SK-N-SH (cell line): ENCODE data around the gene CARD19.
"Not testable (repeated sequence)": the region's sequence is repeated elsewhere in the genome, so short reads cannot be mapped to it uniquely, and the experiment has no call there.

Source experiments
- ELF1 ChIP-seq: IDR thresholded peaks from 2 replicates; pipeline ENCODE4 v1.4.0; 2012
- EZH2phosphoT487 ChIP-seq: fragments of 200-600 bp; sonication (generic); IDR thresholded peaks from 2 replicates; pipeline ENCODE4 v1.6.1; 2017; ENCODE audit warnings: low read depth, mixed run types, mild to moderate bottlenecking, antibody characterized with exemption, moderate library complexity, borderline replicate concordance
- JUND ChIP-seq: IDR thresholded peaks from 2 replicates; pipeline ENCODE4 v1.4.0; 2012
- MXI1 ChIP-seq: IDR thresholded peaks from 2 replicates; pipeline ENCODE4 v1.6.1; 2012; ENCODE audit warnings: mild to moderate bottlenecking, low read depth, low read length, improper control_type of control experiment
- NRF1 ChIP-seq: IDR thresholded peaks from 2 replicates; pipeline ENCODE4 v1.6.1; 2012; ENCODE audit warnings: low read depth, mild to moderate bottlenecking, low read length
- POLR2AphosphoS5 ChIP-seq: IDR thresholded peaks from 2 replicates; pipeline ENCODE4 v1.6.1; 2012; ENCODE audit warnings: low read depth, low read length
- SIN3A ChIP-seq: IDR thresholded peaks from 2 replicates; pipeline ENCODE4 v1.6.1; 2012; ENCODE audit warnings: low read depth, mild to moderate bottlenecking, low read length, moderate library complexity, borderline replicate concordance
- TAF1 ChIP-seq: IDR thresholded peaks from 2 replicates; pipeline ENCODE4 v1.6.1; 2012; ENCODE audit warnings: low read depth, mild to moderate bottlenecking, low read length, moderate library complexity, borderline replicate concordance
- TEAD4 ChIP-seq: IDR thresholded peaks from 2 replicates; pipeline ENCODE4 v1.4.0; 2012; ENCODE audit warnings: mild to moderate bottlenecking, borderline replicate concordance; ENCODE audit not compliant: insufficient read depth
- TF ChIP-seq, protein P1 (sequence below): fragments of 200-600 bp; sonication (generic); IDR thresholded peaks from 2 replicates; pipeline ENCODE4 v1.6.1; 2017; ENCODE audit warnings: antibody characterized with exemption, mild to moderate bottlenecking, moderate library complexity
- TF ChIP-seq, protein P2 (sequence below): IDR thresholded peaks from 2 replicates; pipeline ENCODE4; 2012
- TF ChIP-seq, protein P3 (sequence below): IDR thresholded peaks from 2 replicates; pipeline ENCODE4 v1.4.0; 2012; ENCODE audit warnings: low read depth
- TF ChIP-seq, protein P4 (sequence below): IDR thresholded peaks from 2 replicates; pipeline ENCODE4 v1.4.0; 2012; ENCODE audit warnings: low read depth, borderline replicate concordance

DNA sequence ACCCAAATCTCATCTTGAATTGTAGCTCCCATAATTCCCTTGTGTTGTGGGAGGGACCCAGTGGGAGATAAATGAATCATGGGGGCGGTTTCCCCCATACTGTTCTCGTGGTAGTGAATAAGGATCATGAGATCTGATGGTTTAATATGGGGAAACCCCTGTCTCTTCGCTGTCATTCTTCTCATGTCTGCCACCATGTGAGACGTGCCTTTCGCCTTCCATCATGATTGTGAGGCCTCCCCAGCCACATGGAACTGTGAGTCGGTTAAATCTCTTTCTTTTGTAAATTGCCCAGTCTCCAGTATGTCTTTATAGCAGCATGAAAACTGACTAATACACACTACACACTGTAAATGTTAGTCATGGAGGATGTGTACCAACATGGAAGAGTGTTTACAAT is 50.7 kb downstream of the CARD19 start:
- TF ChIP-seq, protein P1, sequence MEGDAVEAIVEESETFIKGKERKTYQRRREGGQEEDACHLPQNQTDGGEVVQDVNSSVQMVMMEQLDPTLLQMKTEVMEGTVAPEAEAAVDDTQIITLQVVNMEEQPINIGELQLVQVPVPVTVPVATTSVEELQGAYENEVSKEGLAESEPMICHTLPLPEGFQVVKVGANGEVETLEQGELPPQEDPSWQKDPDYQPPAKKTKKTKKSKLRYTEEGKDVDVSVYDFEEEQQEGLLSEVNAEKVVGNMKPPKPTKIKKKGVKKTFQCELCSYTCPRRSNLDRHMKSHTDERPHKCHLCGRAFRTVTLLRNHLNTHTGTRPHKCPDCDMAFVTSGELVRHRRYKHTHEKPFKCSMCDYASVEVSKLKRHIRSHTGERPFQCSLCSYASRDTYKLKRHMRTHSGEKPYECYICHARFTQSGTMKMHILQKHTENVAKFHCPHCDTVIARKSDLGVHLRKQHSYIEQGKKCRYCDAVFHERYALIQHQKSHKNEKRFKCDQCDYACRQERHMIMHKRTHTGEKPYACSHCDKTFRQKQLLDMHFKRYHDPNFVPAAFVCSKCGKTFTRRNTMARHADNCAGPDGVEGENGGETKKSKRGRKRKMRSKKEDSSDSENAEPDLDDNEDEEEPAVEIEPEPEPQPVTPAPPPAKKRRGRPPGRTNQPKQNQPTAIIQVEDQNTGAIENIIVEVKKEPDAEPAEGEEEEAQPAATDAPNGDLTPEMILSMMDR = not testable (repeated sequence)
- TF ChIP-seq TAF1, MXI1, TEAD4, SIN3A, POLR2AphosphoS5, EZH2phosphoT487, ELF1, JUND, NRF1: not testable (repeated sequence)
- TF ChIP-seq, protein P2, sequence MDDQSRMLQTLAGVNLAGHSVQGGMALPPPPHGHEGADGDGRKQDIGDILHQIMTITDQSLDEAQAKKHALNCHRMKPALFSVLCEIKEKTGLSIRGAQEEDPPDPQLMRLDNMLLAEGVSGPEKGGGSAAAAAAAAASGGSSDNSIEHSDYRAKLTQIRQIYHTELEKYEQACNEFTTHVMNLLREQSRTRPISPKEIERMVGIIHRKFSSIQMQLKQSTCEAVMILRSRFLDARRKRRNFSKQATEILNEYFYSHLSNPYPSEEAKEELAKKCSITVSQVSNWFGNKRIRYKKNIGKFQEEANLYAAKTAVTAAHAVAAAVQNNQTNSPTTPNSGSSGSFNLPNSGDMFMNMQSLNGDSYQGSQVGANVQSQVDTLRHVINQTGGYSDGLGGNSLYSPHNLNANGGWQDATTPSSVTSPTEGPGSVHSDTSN = not testable (repeated sequence)
- TF ChIP-seq, protein P3, sequence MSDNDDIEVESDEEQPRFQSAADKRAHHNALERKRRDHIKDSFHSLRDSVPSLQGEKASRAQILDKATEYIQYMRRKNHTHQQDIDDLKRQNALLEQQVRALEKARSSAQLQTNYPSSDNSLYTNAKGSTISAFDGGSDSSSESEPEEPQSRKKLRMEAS = not testable (repeated sequence)
- TF ChIP-seq, protein P4, sequence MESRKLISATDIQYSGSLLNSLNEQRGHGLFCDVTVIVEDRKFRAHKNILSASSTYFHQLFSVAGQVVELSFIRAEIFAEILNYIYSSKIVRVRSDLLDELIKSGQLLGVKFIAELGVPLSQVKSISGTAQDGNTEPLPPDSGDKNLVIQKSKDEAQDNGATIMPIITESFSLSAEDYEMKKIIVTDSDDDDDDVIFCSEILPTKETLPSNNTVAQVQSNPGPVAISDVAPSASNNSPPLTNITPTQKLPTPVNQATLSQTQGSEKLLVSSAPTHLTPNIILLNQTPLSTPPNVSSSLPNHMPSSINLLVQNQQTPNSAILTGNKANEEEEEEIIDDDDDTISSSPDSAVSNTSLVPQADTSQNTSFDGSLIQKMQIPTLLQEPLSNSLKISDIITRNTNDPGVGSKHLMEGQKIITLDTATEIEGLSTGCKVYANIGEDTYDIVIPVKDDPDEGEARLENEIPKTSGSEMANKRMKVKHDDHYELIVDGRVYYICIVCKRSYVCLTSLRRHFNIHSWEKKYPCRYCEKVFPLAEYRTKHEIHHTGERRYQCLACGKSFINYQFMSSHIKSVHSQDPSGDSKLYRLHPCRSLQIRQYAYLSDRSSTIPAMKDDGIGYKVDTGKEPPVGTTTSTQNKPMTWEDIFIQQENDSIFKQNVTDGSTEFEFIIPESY = not testable (repeated sequence)
